ENCODE measurements around the gene ANGPTL4.
"Not testable (repeated sequence)": the region's sequence is repeated elsewhere in the genome, so short reads cannot be mapped to it uniquely, and the experiment has no call there.

Gene ANGPTL4

DNA sequence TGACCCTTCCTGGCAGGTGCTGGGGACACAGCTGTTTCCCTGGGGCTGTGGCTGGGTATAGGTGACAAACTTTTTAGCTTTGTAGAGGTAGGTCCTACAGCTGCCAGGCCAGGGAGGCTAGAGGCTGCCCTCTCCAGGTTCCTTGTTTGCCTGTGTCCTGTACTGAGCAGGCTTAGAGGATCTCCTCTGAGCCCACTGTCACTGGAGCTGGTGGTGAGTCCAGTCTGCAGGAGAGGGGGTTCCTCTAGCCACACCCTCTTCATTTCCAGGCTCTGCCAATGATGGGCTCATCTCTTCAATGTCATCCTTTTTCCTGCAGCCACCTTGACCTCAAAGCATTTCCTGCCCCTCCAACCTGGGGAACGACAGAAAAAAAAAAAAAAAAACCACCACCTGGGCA is 13.6 kb downstream of the ANGPTL4 start:
- Histone ChIP-seq H3K36me3 (no peaks in the 10 kb centered on the region; the same call in 1 of the 2 replicates), H3K9me3 (ENCODE audit: severe bottlenecking) (peaks cover 2% of the 10 kb centered on the region), H3K4me3 (ENCODE audit: low read depth, low read length) (no peak overlapping the region), H3K27me3 (ENCODE audit: insufficient read depth, low read depth, severe bottlenecking) (no peaks in the 10 kb centered on the region), H3K27ac (no peak overlapping the region)
- DNase-seq: no peak
- TF ChIP-seq, protein P1, sequence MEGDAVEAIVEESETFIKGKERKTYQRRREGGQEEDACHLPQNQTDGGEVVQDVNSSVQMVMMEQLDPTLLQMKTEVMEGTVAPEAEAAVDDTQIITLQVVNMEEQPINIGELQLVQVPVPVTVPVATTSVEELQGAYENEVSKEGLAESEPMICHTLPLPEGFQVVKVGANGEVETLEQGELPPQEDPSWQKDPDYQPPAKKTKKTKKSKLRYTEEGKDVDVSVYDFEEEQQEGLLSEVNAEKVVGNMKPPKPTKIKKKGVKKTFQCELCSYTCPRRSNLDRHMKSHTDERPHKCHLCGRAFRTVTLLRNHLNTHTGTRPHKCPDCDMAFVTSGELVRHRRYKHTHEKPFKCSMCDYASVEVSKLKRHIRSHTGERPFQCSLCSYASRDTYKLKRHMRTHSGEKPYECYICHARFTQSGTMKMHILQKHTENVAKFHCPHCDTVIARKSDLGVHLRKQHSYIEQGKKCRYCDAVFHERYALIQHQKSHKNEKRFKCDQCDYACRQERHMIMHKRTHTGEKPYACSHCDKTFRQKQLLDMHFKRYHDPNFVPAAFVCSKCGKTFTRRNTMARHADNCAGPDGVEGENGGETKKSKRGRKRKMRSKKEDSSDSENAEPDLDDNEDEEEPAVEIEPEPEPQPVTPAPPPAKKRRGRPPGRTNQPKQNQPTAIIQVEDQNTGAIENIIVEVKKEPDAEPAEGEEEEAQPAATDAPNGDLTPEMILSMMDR (IDR thresholded peaks at IDR 0.05; ENCODE audit: low read depth, low read length): no peak

DNA sequence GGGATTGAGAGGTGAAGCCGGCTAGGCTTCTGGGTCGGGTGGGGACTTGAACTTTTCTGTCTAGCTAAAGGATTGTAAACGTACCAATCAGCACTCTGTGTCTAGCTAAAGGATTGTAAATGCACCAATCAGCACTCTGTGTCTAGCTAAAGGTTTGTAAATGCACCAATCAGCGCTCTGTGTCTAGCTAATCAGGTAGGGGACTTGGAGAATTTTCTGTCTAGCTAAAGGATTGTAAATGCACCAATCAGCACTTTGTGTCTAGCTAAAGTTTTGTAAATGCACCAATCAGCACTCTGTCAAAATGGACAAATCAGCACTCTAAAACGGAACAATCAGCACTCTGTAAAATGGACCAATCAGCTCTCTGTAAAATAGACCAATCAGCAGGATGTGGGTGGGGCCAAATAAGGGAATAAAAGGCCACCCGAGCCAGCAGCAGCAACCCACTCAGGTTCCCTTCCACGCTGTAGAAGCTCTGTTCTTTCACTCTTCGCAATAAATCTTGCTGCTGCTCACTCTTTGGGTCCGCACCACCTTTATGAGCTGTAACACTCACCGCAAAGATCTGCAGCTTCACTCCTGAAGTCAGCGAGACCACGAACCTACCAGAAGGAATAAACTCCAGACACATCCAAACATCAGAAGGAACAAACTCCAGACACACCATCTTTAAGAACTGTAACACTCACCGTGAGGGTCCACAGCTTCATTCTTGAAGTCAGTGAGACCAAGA is 15.4 kb downstream of the ANGPTL4 start:
- not testable (repeated sequence) for H3K27ac ChIP-seq

DNA sequence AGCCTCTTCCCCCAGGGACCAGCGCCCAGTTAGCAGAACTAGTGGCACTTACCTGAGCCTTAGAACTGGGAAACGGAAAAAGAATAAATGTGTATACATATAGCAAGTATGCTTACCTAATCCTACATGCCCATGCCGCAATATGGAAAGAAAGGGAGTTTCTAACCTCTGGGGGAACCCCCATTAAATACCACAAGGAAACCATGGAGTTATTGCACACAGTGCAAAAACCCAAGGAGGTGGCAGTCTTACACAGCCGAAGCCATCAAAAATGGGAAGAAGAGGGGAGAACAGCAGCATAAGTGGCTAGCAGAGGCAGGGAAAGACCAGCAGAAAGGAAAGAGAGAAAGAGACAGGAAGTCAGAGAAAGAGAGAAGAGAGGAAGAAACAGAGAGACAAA is 20.6 kb downstream of the ANGPTL4 start:
- not testable (repeated sequence) for H3K27ac ChIP-seq; H3K27me3 ChIP-seq (ENCODE audit: insufficient read depth, low read depth, severe bottlenecking); H3K36me3 ChIP-seq; H3K4me3 ChIP-seq (ENCODE audit: low read depth, low read length); DNase-seq; H3K9me3 ChIP-seq (ENCODE audit: severe bottlenecking)

More for the DNA sequence above, 15.4 kb downstream of the ANGPTL4 start:
- not testable (repeated sequence) for H3K9me3 ChIP-seq (ENCODE audit: severe bottlenecking); DNase-seq; H3K4me3 ChIP-seq (ENCODE audit: low read depth, low read length); H3K27me3 ChIP-seq (ENCODE audit: insufficient read depth, low read depth, severe bottlenecking); H3K36me3 ChIP-seq

DNA sequence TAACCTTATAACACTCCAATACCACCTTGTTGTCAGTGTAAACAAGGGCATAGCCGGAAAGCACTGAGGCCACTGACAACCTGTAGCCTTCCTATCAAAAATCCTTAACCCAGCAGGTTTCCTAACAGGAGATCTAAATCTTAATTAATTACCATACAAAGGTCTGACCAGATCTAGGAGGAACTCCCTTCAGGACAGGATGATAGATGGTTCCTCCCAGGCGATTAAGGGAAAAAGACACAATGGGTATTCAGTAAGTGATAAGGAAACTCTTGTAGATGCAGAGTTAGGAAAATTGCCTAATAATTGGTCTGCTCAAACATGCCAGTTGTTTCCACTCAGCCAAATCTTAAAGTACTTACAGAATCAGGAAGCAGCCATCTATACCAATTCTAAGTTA is 21.1 kb downstream of the ANGPTL4 start:
- not testable (repeated sequence) for H3K27me3 ChIP-seq (ENCODE audit: insufficient read depth, low read depth, severe bottlenecking); H3K27ac ChIP-seq; DNase-seq; H3K36me3 ChIP-seq; H3K4me3 ChIP-seq (ENCODE audit: low read depth, low read length); H3K9me3 ChIP-seq (ENCODE audit: severe bottlenecking)

DNA sequence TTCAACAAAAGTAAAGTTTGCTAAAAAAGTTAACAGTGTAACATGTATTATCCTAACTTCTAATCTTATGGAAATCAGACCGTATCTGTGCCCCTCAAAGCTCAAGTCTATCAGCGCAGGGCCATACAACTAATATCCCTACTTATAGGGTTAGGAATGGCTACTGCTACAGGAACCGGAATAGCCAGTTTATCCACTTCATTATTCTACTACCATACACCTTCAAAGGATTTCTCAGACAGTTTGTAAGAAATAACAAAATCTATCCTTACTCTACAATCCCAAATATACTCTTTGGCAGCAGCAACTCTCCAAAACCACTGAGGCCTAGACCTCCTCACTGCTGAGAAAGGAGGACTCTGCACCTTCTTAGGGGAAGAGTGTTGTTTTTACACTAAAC is 21.6 kb downstream of the ANGPTL4 start:
- not testable (repeated sequence) for H3K27me3 ChIP-seq (ENCODE audit: insufficient read depth, low read depth, severe bottlenecking); DNase-seq; H3K27ac ChIP-seq; H3K36me3 ChIP-seq; H3K4me3 ChIP-seq (ENCODE audit: low read depth, low read length); H3K9me3 ChIP-seq (ENCODE audit: severe bottlenecking)

DNA sequence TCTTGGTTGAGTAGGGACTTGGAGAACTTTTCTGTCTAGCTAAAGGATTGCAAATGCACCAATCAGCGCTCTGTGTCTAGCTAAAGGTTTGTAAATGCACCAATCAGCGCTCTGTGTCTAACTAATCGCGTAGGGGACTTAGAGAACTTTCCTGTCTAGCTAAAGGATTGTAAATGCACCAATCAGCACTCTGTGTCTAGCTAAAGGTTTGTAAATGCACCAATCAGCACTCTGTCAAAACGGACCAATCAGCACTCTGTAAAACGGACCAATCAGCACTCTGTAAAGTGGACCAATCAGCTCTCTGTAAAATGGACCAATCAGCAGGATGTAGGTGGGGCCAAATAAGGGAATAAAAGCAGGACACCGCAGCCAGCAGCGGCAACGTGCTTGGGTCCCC is 22.5 kb downstream of the ANGPTL4 start:
- H3K27ac ChIP-seq; H3K4me3 ChIP-seq (ENCODE audit: low read depth, low read length); H3K36me3 ChIP-seq; H3K9me3 ChIP-seq (ENCODE audit: severe bottlenecking); DNase-seq; H3K27me3 ChIP-seq (ENCODE audit: insufficient read depth, low read depth, severe bottlenecking): not testable (repeated sequence)

DNA sequence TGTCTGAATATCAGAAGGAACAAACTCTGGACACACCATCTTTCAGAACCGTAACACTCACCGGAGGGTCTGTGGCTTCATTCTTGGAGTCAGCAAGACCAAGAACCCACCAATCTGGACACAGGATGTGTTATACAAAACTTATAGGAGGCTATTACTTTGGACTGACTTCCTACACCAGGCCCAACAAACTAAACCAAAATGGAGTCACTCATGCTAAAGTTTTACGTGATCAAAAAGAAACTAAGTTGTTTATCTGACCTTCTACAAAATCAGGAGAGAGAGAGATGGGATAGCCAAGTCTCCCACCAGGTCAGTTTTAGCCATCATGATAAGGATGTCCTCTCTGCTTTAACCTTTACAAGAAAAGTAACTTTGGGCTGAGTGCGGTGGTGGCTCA is 23.0 kb downstream of the ANGPTL4 start:
- peaks cover 9% of the 10 kb centered on the region for H3K36me3 ChIP-seq
- TF ChIP-seq, protein P1 (IDR thresholded peaks at IDR 0.05; ENCODE audit: low read depth, low read length): no peak
- no peak for DNase-seq

DNA sequence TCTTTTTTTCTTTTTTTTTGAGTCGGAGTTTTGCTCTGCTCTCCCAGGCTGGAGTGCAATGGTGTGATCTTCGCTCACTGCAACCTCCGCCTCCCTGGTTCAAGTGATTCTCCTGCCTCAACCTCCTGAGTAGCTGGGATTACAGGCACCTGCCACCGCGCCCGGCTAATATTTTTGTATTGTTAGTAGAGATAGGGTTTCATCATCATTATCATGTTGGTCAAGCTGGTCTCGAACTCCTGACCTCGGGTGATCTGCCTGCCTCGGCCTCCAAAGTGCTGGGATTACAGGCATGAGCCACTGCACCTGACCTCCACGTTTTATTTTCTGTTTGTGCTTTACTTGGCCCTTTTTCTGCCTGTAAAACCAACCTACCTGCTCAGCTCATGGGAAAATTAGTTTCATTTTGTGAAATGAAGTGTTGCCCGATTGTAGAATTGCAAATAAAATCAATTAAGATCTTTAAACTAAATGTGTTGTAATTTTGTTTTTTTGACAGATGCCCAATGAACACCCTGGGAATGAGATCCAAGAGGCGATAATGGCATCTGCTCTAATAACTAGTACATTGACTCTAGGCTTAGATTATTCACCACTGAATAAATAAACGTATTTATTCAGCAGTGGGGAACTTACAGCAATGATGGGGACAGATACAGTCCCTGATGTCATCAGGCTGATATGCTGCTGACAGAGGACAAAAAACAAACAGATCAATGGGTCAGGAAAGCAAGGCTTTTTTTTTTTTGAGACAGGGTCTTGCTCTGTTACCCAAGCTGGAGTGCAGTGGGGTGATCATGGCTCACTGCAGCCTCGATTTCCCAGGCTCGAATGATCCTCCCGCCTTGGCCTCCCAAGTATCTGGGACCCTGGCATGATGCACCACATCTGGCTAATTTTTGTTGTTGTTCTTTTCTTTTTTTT is 24.0 kb downstream of the ANGPTL4 start:
- H3K27ac ChIP-seq: no peak overlapping the region
- DNase-seq: no peak
- peaks cover 9% of the 10 kb centered on the region for H3K36me3 ChIP-seq

More for the DNA sequence above, 23.0 kb downstream of the ANGPTL4 start:
- Histone ChIP-seq H3K4me3 (ENCODE audit: low read depth, low read length) (no peak overlapping the region), H3K27me3 (ENCODE audit: insufficient read depth, low read depth, severe bottlenecking) (no peaks in the 10 kb centered on the region), H3K27ac (no peak overlapping the region), H3K9me3 (ENCODE audit: severe bottlenecking) (no peaks in the 10 kb centered on the region)

More for the DNA sequence above, 24.0 kb downstream of the ANGPTL4 start:
- H3K4me3 ChIP-seq (ENCODE audit: low read depth, low read length): no peak overlapping the region
- no peaks in the 10 kb centered on the region for H3K27me3 ChIP-seq (ENCODE audit: insufficient read depth, low read depth, severe bottlenecking)
- TF ChIP-seq, protein P1 (IDR thresholded peaks at IDR 0.05; ENCODE audit: low read depth, low read length): no peak
- H3K9me3 ChIP-seq (ENCODE audit: severe bottlenecking): no peaks in the 10 kb centered on the region
